Erythroblast (primary cell): Measurements from ENCODE around the gene PMS1.

ENCODE experiments used
- GATA1 ChIP-seq: IDR thresholded peaks from 2 replicates; pipeline ENCODE4 v1.6.1; 2011; ENCODE audit warnings: low read depth, mild to moderate bottlenecking, control low read depth, low read length, moderate library complexity
- POLR2A ChIP-seq: IDR thresholded peaks from 2 replicates; pipeline ENCODE4 v1.6.1; 2011; ENCODE audit warnings: mild to moderate bottlenecking, low read length

DNA sequence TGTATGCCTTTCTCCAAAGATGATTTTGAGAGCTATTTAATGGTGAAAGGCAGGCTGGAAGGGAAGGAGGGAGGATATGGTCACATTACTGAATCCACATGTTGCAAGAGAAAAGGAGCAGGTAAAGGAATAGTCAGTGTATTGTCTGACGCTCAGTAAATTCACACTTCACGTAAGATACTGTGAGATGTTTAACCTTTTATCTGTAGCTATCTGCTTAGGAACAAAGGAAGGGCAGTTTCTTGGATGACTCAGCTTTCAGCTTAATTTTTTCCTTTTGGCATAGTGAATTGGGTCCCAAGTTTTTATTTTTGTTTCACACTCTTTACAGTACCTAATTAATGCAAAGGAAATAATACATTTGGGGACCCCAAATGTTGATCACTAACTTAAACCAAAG, 96.2 kb downstream of the PMS1 start:
- TF ChIP-seq POLR2A, result no peak
- TF ChIP-seq GATA1, result no peak
